Epithelial cell of proximal tubule (primary cell): ENCODE results near the gene HIP1R. TPM values are rescaled to one million over a fixed set of nuclear protein-coding genes. Genes with fewer than 3 reads are reported as not detected.

Experiments
- DNase-seq: peaks from one replicate; pipeline ENCODE4 v3.0.0-alpha.2; 2011; ENCODE audit warnings: low read depth
- H3K4me3 ChIP-seq: 2 replicates; pipeline ENCODE4 v1.5.1; 2011; ENCODE audit warnings: low read depth, mild to moderate bottlenecking, low read length
- total RNA-seq: library from RNA; depleted of rRNA; stranded (reverse); fragments of >200 nt; gene quantifications from 2 replicates; pipeline ENCODE4 v1.2.3, GENCODE V29; 2015
- TF ChIP-seq, protein P1 (sequence below): conservative IDR thresholded peaks from 2 replicates; pipeline ENCODE4 v1.5.1; 2012; ENCODE audit warnings: low read depth, mild to moderate bottlenecking, low read length

Gene HIP1R
- total RNA-seq, 1 donor from 2014 or later, result 91.0 TPM

DNA sequence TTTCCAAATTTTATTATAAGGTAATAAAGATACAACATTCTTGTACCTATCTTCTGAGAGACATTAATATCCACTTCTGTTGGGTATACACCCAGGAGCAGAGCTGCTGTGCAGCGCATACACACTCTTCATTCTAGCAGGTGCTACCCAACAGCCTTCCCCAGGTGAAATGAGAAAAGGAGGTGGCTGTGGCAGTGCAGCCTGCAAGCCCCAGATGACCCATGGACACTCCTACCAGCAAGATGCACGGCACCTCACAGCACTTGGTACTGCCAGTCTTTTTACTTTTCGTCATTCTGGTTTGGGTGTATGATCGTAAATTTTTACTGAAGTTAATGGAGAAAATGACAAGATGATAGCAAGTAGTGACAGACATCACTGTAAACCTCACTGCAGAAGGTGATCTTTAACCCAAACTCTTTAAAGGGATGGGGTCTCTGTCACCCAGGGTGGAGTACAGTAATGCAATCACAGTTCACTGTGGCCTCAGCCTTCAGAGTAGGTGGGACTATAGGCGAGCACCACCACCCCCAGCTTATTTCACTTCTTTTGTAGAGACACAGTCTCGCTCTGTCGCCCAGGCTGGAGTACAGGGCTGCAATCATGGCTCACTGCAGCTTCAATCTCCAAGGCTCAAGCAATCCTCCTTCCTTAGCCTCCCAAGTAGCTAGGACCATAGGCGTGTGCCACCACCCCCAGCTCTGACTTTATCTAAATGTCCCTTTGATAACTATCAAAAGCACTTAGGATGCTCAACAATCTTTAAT is 34.1 kb downstream of the HIP1R start:
- TF ChIP-seq, protein P1, sequence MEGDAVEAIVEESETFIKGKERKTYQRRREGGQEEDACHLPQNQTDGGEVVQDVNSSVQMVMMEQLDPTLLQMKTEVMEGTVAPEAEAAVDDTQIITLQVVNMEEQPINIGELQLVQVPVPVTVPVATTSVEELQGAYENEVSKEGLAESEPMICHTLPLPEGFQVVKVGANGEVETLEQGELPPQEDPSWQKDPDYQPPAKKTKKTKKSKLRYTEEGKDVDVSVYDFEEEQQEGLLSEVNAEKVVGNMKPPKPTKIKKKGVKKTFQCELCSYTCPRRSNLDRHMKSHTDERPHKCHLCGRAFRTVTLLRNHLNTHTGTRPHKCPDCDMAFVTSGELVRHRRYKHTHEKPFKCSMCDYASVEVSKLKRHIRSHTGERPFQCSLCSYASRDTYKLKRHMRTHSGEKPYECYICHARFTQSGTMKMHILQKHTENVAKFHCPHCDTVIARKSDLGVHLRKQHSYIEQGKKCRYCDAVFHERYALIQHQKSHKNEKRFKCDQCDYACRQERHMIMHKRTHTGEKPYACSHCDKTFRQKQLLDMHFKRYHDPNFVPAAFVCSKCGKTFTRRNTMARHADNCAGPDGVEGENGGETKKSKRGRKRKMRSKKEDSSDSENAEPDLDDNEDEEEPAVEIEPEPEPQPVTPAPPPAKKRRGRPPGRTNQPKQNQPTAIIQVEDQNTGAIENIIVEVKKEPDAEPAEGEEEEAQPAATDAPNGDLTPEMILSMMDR, result no peak
- no peak overlapping the region for H3K4me3 ChIP-seq

DNA sequence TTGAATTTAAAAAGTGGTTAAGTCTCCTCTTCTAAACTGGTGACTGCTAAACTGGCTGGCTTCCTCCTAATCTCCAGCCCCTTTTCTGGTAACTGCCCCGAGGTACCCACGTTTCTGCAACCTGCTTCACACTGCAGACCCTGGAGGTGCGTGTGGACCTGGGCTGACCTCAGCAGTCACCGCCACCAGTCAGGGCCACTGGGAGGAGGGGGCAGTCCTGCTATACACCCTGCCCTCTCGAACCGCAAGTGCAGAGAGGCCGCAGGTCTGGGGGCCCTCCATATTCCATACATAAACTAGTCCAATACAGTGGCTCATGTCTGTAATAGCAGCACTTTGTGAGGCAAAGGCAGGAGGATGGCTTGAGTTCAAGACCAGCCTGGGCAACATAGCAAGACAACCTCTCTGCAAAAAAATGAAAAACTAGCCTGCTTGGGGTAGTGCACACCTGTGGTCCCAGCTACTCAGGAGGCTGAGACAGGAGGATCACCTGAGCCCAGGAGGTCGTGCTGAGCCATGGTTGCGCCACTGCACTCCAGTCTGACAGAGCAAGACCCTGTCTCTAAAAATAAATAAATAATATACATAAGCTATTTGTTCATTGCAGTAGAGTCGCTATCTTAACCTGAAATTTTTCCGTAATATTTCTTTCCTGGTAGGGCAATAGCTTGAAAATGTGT is 35.0 kb downstream of the HIP1R start:
- DNase-seq, result no peak
- H3K4me3 ChIP-seq, result no peak overlapping the region
- TF ChIP-seq, protein P1, result no peak

More for the DNA sequence above, 34.1 kb downstream of the HIP1R start:
- DNase-seq, result no peak

DNA sequence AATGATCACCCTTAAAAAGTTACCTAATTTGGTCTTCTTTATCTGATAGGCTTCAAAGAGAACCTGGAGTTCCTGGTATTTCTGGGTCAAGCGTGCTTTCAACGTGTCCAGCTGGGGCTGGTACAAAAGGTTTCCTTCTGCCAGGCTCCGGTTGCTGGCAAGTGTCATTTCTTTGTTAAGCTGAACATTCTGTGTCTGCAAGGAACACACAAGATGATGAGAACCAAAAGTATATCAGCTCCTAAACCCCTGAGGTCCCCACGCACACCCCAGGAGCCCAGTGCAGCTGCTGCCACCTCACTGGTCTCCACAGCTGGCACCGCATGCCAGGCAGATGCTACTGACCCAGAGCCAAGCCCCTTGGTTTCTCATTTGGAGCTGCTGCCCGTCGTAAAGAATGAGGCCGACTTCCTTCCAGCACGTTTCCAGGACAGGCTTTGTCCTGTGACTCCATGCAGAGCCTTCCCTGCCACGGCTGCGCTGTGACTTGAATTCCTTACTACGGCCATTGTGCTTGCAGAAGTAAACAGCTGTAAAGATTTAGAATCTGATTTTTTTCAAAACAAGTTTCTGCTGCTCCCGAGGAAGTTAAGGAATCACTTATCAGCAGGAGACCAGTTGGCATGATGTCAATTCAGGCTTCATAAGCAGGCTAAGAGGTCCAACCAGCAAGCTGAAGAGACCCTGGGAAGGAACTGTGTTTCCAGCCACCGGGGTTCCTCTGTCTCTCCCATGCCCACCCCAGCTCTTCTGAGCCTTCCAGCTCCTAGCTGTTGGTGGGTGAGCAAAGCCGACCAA is 35.8 kb downstream of the HIP1R start:
- H3K4me3 ChIP-seq, result no peak overlapping the region
- DNase-seq, result no peak
- TF ChIP-seq, protein P1, result no peak

DNA sequence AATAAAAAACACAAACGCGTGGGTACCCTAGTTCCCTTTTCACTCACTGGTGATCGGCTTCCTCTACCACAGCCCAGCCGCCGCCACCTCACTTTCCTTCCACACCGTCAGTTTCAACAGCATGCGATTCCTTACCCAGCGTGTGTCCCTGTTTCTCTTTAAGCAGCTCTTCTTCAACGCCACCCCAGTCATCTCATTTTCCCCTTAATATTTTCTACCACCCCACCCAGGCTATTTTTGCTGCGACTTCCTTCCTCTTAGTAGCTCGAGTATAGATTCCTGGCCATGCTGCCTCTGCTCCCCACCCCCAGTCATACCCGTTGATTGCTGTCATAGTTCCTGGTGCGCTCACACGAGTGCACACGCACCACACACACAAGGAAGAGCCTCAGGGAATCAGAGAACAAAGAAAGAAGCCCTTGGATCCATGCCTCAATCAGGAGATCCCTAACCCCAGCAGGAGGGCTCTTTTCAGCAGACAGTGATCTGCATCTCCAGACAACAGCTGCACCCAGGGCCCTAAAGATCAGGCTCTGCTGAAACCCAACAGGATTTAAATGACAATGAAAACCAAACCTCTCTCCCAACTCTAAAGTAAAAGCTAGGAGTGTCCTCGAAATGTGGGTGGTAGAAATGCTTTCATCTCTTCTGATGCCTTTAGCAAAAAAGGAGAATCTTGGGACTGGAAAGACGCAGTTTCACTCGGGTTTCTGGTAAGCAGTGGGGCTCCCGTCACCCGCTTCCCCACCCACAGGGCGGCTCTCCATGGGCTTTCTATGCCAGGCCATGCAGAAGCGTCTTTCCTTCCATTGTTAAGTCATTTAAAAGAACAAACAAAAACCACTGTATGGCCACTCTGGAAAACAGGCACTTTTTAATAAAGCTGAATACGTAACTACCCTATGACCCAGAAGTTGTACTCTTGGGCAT is 36.9 kb downstream of the HIP1R start:
- TF ChIP-seq, protein P1, result no peak
- no peak for DNase-seq
- no peak overlapping the region for H3K4me3 ChIP-seq

DNA sequence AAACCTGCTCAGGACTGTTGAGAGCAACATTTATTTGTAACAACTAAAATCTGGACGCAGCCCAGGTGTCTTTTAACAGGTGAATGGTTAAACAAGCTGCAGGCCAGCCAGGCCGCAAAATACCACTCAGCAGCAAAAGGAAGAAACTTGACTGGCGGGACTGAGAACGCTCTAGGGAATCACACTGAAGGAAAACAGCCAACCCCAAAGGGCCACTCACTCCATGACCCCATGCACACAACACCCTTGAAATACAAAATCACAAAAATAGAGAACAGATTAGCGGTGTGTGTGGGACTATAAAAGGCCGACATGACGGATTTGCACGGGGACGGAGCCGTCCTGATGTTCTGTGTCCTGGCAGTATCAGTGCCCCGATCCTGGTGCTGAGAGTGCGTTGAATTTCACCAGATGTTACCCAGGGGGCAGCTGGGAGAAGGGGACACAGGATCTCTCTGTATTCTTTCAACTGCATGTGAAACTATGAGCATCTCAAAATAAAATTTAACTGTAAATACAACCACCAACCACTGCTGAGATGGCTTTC is 37.6 kb downstream of the HIP1R start:
- TF ChIP-seq, protein P1, result no peak
- H3K4me3 ChIP-seq, result no peak overlapping the region
- no peak for DNase-seq

DNA sequence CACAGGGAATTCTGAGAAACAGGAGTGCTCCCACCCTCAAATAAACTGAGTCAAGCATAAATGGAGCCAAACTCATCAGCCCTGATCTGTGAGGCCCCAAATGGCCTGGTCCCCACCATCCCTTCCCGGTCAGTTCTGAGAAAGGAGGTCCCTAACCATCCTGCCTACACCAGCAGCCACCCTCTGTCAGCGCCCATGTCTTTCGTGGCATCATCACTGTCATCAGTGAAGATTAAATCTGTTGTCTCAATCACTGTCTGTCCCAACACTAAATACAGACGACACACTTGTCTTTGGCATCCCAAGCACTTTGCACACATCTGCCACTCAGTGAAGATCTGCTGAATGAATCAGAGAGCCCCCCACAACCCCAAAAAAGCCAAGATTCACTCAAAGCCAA is 38.3 kb downstream of the HIP1R start:
- no peak for DNase-seq
- H3K4me3 ChIP-seq, result no peak overlapping the region
- TF ChIP-seq, protein P1, result no peak
